ENCODE measurements around the gene NMNAT2. TPM values are rescaled to one million over a fixed set of nuclear protein-coding genes. Genes with fewer than 3 reads are reported as not detected.

The NMNAT2 gene
- total RNA-seq, 1 donor from 2014 or later, result 2.2 TPM

DNA sequence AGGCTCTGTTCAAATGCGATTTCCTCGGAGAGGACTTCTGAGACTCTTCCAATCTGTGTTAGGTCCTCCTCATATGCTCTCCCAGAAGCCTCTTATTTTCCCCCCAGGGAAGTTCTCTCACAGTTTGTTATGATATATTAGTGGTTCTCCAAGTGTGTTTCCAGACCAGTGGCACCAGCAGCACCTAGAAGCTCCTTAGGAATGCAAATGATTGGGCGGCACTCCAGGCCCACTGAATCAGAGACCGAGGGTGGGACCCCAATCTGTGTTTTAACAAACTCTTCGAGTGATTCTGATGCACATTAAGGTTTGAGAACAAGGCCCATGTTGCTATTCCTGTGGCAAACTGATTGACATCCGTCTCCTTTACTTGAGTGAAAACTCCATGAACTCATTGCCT lies 63.0 kb downstream of the NMNAT2 start:
- Mint-ChIP-seq H3K36me3 (ENCODE audit: unreplicated experiment) (no peaks in the 10 kb centered on the region), H3K4me3 (ENCODE audit: unreplicated experiment) (no peak overlapping the region), H3K4me1 (ENCODE audit: unreplicated experiment) (peaks cover 10% of the 10 kb centered on the region), H3K9me3 (ENCODE audit: unreplicated experiment) (no peaks in the 10 kb centered on the region), H3K27me3 (ENCODE audit: unreplicated experiment) (peaks cover 26% of the 10 kb centered on the region), H3K27ac (ENCODE audit: unreplicated experiment) (no peak overlapping the region)
- no peak for TF ChIP-seq CTCF (IDR thresholded peaks at IDR 0.05)
- no peak for DNase-seq (ENCODE audit: extremely low spot score, unreplicated experiment)

GRCh38 chr1:183353597-183353996 lies 64.6 kb downstream of the NMNAT2 start:
- Mint-ChIP-seq H3K4me3 (ENCODE audit: unreplicated experiment) (no peak overlapping the region), H3K27ac (ENCODE audit: unreplicated experiment) (no peak overlapping the region), H3K36me3 (ENCODE audit: unreplicated experiment) (no peaks in the 10 kb centered on the region), H3K4me1 (ENCODE audit: unreplicated experiment) (peaks cover 25% of the 10 kb centered on the region), H3K27me3 (ENCODE audit: unreplicated experiment) (peaks cover 12% of the 10 kb centered on the region), H3K9me3 (ENCODE audit: unreplicated experiment) (no peaks in the 10 kb centered on the region)
- no peak for TF ChIP-seq CTCF (IDR thresholded peaks at IDR 0.05)
- DNase-seq (ENCODE audit: extremely low spot score, unreplicated experiment), result no peak

DNA sequence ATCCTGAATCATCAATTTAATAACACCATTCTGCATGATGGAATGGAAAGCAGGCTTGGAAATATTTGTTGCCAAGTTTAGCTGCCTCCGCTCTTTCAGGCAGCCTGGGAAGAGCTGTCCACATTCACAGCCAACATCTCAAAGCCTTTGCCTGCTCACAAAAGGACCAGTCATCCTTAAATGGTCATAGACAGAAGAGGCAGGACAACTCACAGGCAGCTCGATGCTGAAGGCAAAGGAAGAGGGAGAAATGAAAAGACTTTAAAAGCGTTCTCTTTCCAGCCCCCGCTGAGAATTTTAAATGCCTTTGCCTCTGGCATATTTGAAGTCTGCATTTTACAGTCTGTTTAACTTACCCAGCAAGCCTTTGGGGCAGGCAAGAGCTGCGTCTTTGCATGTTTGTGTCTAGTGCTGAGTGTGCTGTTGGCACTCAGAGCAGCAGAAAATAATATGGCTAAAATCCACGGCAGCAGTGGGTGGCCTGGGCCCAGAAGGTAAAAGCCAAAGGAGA lies 68.9 kb downstream of the NMNAT2 start:
- TF ChIP-seq CTCF (IDR thresholded peaks at IDR 0.05), result no peak
- Mint-ChIP-seq H3K4me3 (ENCODE audit: unreplicated experiment) (no peak overlapping the region), H3K27me3 (ENCODE audit: unreplicated experiment) (peaks cover 6% of the 10 kb centered on the region), H3K27ac (ENCODE audit: unreplicated experiment) (peak overlapping the region; percentile 79), H3K36me3 (ENCODE audit: unreplicated experiment) (no peaks in the 10 kb centered on the region), H3K9me3 (ENCODE audit: unreplicated experiment) (no peaks in the 10 kb centered on the region), H3K4me1 (ENCODE audit: unreplicated experiment) (peaks cover 33% of the 10 kb centered on the region)
- no peak for DNase-seq (ENCODE audit: extremely low spot score, unreplicated experiment)

- Mint-ChIP-seq H3K4me3 (ENCODE audit: unreplicated experiment) (no peak overlapping the region), H3K27ac (ENCODE audit: unreplicated experiment) (no peak overlapping the region), H3K27me3 (ENCODE audit: unreplicated experiment) (peaks cover 5% of the 10 kb centered on the region), H3K36me3 (ENCODE audit: unreplicated experiment) (no peaks in the 10 kb centered on the region), H3K4me1 (ENCODE audit: unreplicated experiment) (peaks cover 27% of the 10 kb centered on the region), H3K9me3 (ENCODE audit: unreplicated experiment) (no peaks in the 10 kb centered on the region)
- no peak for DNase-seq (ENCODE audit: extremely low spot score, unreplicated experiment)
- TF ChIP-seq CTCF (IDR thresholded peaks at IDR 0.05), result no peak
Observed at GRCh38 chr1:183346276-183346732, 71.9 kb downstream of the NMNAT2 start.

- no peak overlapping the region for H3K27ac Mint-ChIP-seq (ENCODE audit: unreplicated experiment)
- H3K4me1 Mint-ChIP-seq (ENCODE audit: unreplicated experiment), result no peaks in the 10 kb centered on the region
- no peak for TF ChIP-seq CTCF (IDR thresholded peaks at IDR 0.05)
- peaks cover 3% of the 10 kb centered on the region for H3K27me3 Mint-ChIP-seq (ENCODE audit: unreplicated experiment)
- no peaks in the 10 kb centered on the region for H3K9me3 Mint-ChIP-seq (ENCODE audit: unreplicated experiment)
- no peak overlapping the region for H3K4me3 Mint-ChIP-seq (ENCODE audit: unreplicated experiment)
- DNase-seq (ENCODE audit: extremely low spot score, unreplicated experiment), result no peak
- no peaks in the 10 kb centered on the region for H3K36me3 Mint-ChIP-seq (ENCODE audit: unreplicated experiment)
Observed at GRCh38 chr1:183339556-183340167, 78.5 kb downstream of the NMNAT2 start.

Measured in osteocyte (in vitro differentiated cells).